LNCAP (cell line): ENCODE data around the gene FLII.

ENCODE experiments used
- TF ChIP-seq, protein P1 (sequence below): fragments of 450-650 bp; IDR thresholded peaks from 2 replicates; pipeline ENCODE4 v1.5.1; 2017; ENCODE audit warnings: mild to moderate bottlenecking

The FLII gene

DNA sequence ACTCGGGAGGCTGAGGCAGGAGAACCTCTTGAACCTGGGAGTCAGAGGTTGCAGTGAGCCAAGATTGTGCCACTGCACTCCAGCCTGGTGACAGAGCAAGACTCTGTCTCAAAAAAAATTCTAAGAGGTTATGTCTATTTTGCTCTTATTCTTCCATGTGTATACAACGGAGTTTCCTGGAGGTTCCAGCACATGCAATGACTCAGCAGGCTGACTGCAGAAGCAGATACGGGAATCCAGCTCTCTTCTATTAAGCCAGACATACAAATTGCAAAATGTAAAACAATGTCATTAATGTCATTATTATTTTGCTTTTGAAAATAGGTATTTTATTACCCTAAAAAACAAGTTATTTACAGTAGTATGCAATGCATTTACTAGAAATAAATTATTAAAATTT lies 20.3 kb upstream of the FLII start:
- TF ChIP-seq, protein P1, sequence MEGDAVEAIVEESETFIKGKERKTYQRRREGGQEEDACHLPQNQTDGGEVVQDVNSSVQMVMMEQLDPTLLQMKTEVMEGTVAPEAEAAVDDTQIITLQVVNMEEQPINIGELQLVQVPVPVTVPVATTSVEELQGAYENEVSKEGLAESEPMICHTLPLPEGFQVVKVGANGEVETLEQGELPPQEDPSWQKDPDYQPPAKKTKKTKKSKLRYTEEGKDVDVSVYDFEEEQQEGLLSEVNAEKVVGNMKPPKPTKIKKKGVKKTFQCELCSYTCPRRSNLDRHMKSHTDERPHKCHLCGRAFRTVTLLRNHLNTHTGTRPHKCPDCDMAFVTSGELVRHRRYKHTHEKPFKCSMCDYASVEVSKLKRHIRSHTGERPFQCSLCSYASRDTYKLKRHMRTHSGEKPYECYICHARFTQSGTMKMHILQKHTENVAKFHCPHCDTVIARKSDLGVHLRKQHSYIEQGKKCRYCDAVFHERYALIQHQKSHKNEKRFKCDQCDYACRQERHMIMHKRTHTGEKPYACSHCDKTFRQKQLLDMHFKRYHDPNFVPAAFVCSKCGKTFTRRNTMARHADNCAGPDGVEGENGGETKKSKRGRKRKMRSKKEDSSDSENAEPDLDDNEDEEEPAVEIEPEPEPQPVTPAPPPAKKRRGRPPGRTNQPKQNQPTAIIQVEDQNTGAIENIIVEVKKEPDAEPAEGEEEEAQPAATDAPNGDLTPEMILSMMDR = no peak

DNA sequence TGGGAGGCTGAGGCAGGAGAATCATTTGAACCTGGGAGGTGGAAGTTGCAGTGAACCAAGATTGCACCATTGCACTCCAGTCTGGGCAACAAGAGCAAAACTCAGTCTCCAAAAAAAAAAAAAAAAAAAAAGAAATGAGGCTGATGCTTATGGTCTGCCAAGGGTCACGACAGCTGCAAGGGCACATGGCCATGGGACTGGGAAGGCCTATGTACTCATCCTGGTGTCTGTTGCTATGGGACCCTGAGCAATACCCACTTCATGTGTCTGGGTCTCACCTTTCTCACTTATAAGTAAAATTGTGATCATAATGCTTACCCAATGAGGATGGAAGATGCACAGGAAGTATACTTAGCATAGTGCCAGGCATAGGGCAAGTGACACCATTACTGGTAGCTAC lies 18.5 kb upstream of the FLII start:
- TF ChIP-seq, protein P1 = no peak

DNA sequence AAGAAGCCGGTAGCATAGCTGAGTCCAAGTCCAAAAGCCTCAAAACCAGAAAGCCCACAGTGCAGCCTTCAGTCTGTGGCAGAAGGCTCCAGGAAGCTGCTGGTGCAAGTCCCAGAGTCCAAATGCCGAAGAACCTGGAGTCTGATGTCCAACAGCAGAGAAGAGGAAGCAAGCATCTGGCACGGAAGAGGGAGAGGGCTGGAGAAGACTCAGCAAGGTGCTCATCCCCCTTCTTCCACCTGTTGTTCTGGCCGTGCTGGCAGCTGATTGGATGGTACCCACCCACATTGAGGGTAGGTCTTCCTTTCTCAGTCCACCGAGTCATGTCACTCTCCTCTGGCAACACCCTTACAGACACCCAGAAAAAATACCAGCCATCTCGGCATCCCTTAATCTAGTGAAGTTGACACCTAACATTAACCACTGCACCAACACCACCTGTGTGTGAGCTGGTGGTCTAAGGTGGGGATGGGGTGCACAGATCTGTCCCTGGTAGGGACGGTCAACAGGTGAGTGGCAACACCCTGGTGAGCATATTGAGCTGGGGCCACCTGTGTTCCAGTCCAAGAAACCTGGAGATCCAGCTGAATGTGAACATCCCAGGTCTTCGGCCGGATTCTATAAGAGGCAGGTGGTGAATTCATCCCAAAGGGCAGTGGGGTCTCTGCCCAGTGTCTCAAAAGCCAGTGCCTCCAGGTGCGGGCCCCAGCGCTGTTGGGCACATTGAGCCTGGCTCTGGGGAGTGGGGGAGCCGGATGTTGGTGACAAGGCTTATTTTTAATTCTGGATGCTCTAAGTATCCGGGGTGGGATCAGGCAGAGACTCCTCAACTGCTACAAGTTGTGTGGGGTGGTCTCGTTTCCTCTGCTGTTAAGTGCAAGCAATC lies 11.8 kb upstream of the FLII start:
- TF ChIP-seq, protein P1 = no peak

DNA sequence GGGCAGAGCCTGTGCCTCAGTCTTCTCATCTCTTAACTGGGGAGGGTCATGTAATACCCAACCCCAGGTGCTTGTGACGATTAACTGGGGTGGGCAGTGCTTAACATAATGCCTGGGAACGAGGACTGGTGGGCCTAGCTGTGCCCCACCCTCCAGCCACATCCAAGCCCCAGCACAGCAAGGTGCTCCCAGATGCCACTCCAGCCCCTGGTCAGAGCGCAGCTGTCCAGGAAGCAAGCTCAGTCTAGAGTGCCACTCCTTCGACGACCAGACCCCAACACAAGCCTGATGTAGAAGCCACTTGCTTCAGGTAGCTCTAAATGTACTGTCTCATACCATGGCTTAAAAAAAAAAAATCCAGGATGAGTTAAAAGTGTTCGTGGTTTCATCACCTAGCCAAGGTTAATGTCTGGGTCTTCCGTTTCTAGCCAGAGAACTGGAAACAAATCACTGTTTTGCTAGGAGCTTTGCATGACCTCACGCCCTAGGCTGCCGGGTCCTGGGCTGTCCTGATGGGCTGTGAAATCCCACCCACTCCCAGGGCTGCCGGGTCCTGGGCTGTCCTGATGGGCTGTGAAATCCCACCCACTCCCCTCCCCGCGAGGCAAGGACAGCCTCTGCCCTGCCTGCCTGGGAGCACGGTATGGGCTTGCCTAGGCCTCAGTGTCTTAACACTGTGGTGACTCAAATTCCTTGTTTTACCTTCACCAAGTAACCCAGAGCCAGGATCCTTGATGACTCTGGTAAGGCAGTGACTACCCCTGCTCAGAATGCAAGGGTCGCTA lies 9.6 kb upstream of the FLII start:
- TF ChIP-seq, protein P1 = no peak

DNA sequence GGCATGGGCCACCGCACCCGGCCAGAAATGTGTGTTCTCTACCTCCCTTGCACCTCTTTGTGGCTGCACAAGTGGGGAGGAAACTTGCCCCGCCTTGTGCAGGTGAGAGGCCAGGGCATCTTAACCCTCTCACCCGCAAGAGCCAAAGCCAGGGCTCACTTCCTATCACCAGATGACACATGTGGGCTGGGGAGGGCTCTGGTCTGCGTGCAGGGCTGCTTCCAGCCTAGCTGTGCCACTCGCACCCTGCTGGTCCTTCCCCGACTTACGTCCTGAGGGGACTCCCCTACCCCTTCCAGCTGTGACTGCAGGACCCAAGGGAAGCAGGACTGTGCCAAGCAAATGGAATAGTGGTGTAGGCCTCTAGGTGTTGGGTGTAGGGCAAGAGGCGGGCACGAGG lies 8.8 kb upstream of the FLII start:
- TF ChIP-seq, protein P1 = no peak

DNA sequence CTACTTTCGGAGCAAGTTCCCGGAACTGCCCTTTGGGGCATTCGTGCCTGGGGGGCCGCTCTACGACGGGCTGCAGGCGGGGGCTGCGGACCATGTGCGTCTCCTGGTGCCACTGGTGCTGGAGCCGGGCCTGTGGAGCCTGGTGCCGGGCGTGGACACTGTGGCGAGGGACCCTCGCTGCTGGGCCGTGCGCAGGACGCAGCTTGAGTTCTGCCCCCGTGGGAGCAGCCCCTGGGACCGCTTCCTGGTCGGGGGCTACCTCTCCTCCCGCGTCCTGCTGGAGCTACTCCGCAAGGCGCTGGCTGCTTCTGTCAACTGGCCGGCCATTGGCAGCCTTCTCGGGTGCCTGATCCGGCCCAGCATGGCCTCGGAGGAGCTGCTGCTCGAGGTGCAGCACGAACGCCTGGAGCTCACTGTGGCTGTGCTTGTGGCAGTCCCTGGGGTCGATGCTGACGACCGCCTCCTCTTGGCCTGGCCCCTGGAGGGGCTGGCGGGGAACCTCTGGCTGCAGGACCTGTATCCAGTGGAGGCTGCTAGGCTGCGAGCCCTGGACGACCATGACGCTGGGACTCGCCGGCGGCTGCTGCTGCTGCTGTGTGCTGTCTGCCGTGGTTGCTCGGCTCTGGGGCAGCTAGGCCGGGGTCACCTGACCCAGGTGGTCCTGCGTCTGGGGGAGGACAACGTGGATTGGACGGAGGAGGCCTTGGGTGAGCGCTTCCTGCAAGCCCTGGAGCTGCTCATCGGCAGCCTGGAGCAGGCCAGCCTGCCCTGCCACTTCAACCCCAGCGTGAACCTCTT lies 5.5 kb upstream of the FLII start:
- TF ChIP-seq, protein P1 = no peak

DNA sequence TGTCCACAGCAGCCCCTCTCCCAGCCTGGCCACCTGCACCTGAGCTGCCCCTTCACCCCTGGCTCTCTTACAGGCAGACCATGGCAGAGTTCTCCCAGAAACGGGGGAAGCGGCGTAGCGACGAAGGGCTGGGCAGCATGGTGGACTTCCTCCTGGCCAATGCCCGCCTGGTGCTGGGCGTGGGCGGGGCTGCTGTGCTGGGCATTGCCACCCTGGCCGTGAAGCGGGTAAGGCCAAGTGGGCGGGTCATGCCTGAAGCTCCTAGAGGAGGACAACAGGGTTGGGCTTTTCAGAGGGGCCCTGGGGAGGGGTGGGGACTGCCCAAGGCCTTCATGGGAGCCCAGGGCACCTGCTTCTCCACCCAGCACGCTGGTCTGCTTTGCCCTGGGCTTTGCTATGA lies 4.1 kb upstream of the FLII start:
- TF ChIP-seq, protein P1 = no peak
